GM21423 (cell line): ENCODE measurements around the gene TTC14.

Experiments used
- ATAC-seq: cut with Tn5 transposase; IDR thresholded peaks from one replicate; pipeline ENCODE4 v1.9.1; 2021; ENCODE audit warnings: mild to moderate bottlenecking, moderate library complexity; ENCODE audit not compliant: unreplicated experiment

TTC14 gene

GRCh38 chr3:180631317-180631716 lies 29.4 kb downstream of the TTC14 start:
- ATAC-seq = no peak

- no peak for ATAC-seq
Observed at GRCh38 chr3:180633722-180634121, 31.8 kb downstream of the TTC14 start.

DNA sequence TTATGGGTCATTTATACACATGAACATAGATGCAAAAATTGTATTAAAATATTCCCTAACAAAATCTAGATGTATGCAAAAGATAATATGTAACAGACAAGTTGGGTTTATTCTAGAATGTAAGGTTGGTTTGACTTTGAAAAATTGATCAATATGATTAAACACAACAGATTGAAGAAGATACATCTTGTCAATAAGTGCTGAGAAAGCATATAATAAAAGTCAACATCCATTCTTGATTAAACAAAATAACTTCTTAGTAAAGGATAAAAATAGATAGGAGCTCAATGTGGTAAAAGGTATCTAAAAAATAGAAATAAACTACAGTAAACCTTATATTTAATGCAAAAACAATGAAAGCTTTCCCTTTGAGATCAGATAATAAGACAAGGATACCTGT lies 39.0 kb downstream of the TTC14 start:
- ATAC-seq = no peak

GRCh38 chr3:180646187-180646790 lies 44.3 kb downstream of the TTC14 start:
- peak; percentile 70 for ATAC-seq

- no peak for ATAC-seq
Observed at GRCh38 chr3:180656406-180656805, 54.4 kb downstream of the TTC14 start.

DNA sequence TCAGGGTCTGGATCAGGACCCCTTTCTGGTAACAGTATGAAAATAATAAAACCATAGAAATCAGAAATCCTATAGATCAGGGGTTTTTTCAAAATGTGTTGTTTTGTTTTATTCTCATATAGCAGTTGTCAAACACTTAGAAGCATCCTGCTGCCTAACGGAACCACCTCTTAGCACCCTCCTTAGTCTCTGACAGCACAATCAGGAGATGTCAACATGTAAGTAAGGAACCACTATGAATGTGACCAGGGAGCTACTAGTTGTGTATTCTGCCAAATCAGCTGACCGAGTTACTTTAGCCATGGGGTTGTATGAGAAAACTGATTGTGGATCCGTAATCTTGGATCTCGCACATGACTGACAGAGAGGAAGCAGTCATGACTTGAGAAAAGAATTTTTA lies 55.1 kb downstream of the TTC14 start:
- ATAC-seq = no peak
